Measurements from ENCODE around the gene MCUB. TPM values are rescaled to one million over a fixed set of nuclear protein-coding genes. Genes with fewer than 3 reads are reported as not detected.
"Not testable (repeated sequence)": the region's sequence is repeated elsewhere in the genome, so short reads cannot be mapped to it uniquely, and the experiment has no call there.

The MCUB gene
- total RNA-seq, 2 donors from 2014 or later, result 25.9 to 27.7 TPM

- intact Hi-C loops (cut with DNase I), result no loop called here
- ATAC-seq (no peak), DNase-seq (no peak)
Observed at GRCh38 chr4:109662116-109662515, 102.1 kb downstream of the MCUB start.

GRCh38 chr4:109662771-109663170 is 102.7 kb downstream of the MCUB start:
- ATAC-seq, result no peak
- intact Hi-C loops (cut with DNase I), result no loop called here
- no peak for DNase-seq

- ATAC-seq, result no peak
- no peak for DNase-seq
- intact Hi-C loops (cut with DNase I), result no loop called here
Observed at GRCh38 chr4:109665783-109666485, 105.9 kb downstream of the MCUB start.

GRCh38 chr4:109671350-109671749 is 111.3 kb downstream of the MCUB start:
- intact Hi-C loops (cut with DNase I), result no loop called here
- DNase-seq (no peak), ATAC-seq (no peak)

- DNase-seq (no peak), ATAC-seq (peak in 1 of 2 donors; percentile 61)
- intact Hi-C loops (cut with DNase I), result no loop called here
Observed at GRCh38 chr4:109672169-109672930, 112.3 kb downstream of the MCUB start.

- intact Hi-C loops (cut with DNase I), result no loop called here
- ATAC-seq (no peak), DNase-seq (no peak)
Observed at GRCh38 chr4:109673303-109673702, 113.3 kb downstream of the MCUB start.

- ATAC-seq, result no peak
- intact Hi-C loops (cut with DNase I), result no loop called here
- no peak for DNase-seq
Observed at GRCh38 chr4:109675181-109675580, 115.1 kb downstream of the MCUB start.

GRCh38 chr4:109675843-109676242 is 115.8 kb downstream of the MCUB start:
- ATAC-seq, result no peak
- intact Hi-C loops (cut with DNase I), result no loop called here

GRCh38 chr4:109676886-109677285 is 116.8 kb downstream of the MCUB start:
- DNase-seq (no peak), ATAC-seq (no peak)
- intact Hi-C loops (cut with DNase I), result no loop called here

More at GRCh38 chr4:109675843-109676242, 115.8 kb downstream of the MCUB start:
- no peak for DNase-seq

- DNase-seq; ATAC-seq; intact Hi-C loops (cut with DNase I): not testable (repeated sequence)
Observed at GRCh38 chr4:109678472-109678871, 118.4 kb downstream of the MCUB start.

GRCh38 chr4:109678925-109679324 is 118.9 kb downstream of the MCUB start:
- ATAC-seq; DNase-seq; intact Hi-C loops (cut with DNase I): not testable (repeated sequence)

GRCh38 chr4:109682875-109683274 is 122.8 kb downstream of the MCUB start:
- intact Hi-C loops (cut with DNase I), result no loop called here
- no peak for DNase-seq
- ATAC-seq, result no peak

GRCh38 chr4:109683621-109684253 is 123.7 kb downstream of the MCUB start:
- intact Hi-C loops (cut with DNase I), result no loop called here
- DNase-seq, result no peak
- no peak for ATAC-seq

GRCh38 chr4:109684727-109685126 is 124.7 kb downstream of the MCUB start:
- intact Hi-C loops (cut with DNase I), result no loop called here
- ATAC-seq (no peak), DNase-seq (no peak)

GRCh38 chr4:109690690-109691410 is 130.8 kb downstream of the MCUB start:
- intact Hi-C loops (cut with DNase I), result no loop called here
- no peak for DNase-seq
- peak in 1 of 2 donors; percentile 16 for ATAC-seq

- intact Hi-C loops (cut with DNase I), result no loop called here
- no peak for ATAC-seq
- DNase-seq, result no peak
Observed at GRCh38 chr4:109691411-109691920, 131.4 kb downstream of the MCUB start.

- intact Hi-C loops (cut with DNase I), result no loop called here
- no peak for DNase-seq
- no peak for ATAC-seq
Observed at GRCh38 chr4:109698656-109699055, 138.6 kb downstream of the MCUB start.

- DNase-seq, result no peak
- ATAC-seq, result no peak
- intact Hi-C loops (cut with DNase I), result loop anchor here in 1 of 2 donors (5.0 to 10.0 kb wide), 2 partner anchors 115 to 278 kb away; partner anchors contain the start of gene GAR1
Observed at GRCh38 chr4:109699553-109700225, 139.6 kb downstream of the MCUB start.

Data from left cardiac atrium (tissue), 4 donors.